Activated B cell treated with CpG ODN at 0.5 μM for 24 hours (primary cell): ENCODE measurements around the gene TMA7B. TPM values are rescaled to one million over a fixed set of nuclear protein-coding genes. Genes with fewer than 3 reads are reported as not detected.

Experiments used
- ATAC-seq: fragments of 200-7000 bp; cut with Tn5 transposase; one replicate; pipeline ENCODE4 v1.10.0; 2021; ENCODE audit warnings: low read depth, mild to moderate bottlenecking, moderate library complexity
- CTCF ChIA-PET: fragments of 350-600 bp; sonication (Branson Sonifier 250); formaldehyde crosslinking; loops from one replicate; lab custom pipeline; 2021; ENCODE audit warnings: antibody characterized with exemption; lab: Charles Lee
- POLR2A ChIA-PET: fragments of 350-600 bp; sonication (Branson Sonifier 250); formaldehyde crosslinking; loops from one replicate; lab custom pipeline; 2021; ENCODE audit warnings: antibody characterized with exemption; lab: Charles Lee
- DNase-seq: peaks from one replicate; pipeline ENCODE4 v3.0.0; 2022
- H3K27ac Mint-ChIP-seq: one replicate; pipeline ENCODE4 v1.8.0; 2020; ENCODE audit warnings: mixed read lengths
- H3K27me3 Mint-ChIP-seq: one replicate; pipeline ENCODE4 v1.8.0; 2021; ENCODE audit warnings: mixed read lengths
- H3K36me3 Mint-ChIP-seq: one replicate; pipeline ENCODE4 v1.8.0; 2021; ENCODE audit warnings: low read depth, mixed read lengths
- H3K4me1 Mint-ChIP-seq: one replicate; pipeline ENCODE4 v1.8.0; 2021; ENCODE audit warnings: mixed read lengths
- H3K4me3 Mint-ChIP-seq: one replicate; pipeline ENCODE4 v1.8.0; 2020; ENCODE audit warnings: mild to moderate bottlenecking, mixed read lengths
- H3K9me3 Mint-ChIP-seq: one replicate; pipeline ENCODE4 v1.8.0; 2020; ENCODE audit warnings: mixed read lengths
- CTCF ChIP-seq: fragments of 200-600 bp; IDR thresholded peaks from one replicate; pipeline ENCODE4 v1.8.0; 2022; ENCODE audit warnings: antibody characterized with exemption, mild to moderate bottlenecking
- intact Hi-C: fragments of 100-400 bp; cut with micrococcal nuclease; formaldehyde crosslinking; loops from one replicate; pipeline ENCODE4 v1.15.1; 2024
- total RNA-seq: library from RNA; stranded (reverse); gene quantifications from 2 replicates; pipeline ENCODE4 v1.2.3, GENCODE V29; 2022

The TMA7B gene
- total RNA-seq, 1 donor from 2014 or later: 0.58 TPM

GRCh38 chr22:39936523-39937145 lies 23.6 kb upstream of the TMA7B start:
- no peak for DNase-seq
- H3K4me1 Mint-ChIP-seq: peaks cover 73% of the 10 kb centered on the region
- H3K27me3 Mint-ChIP-seq: no peaks in the 10 kb centered on the region
- POLR2A ChIA-PET: interaction anchor here (1.4 kb wide), 1 partner anchor 10 kb away, joined by 4 read pairs; no protein-coding TSS in a partner anchor
- peak overlapping the region; percentile 57 for H3K4me3 Mint-ChIP-seq
- H3K9me3 Mint-ChIP-seq: no peaks in the 10 kb centered on the region
- no peaks in the 10 kb centered on the region for H3K36me3 Mint-ChIP-seq
- intact Hi-C loops: loop anchor here (5.0 kb wide), 1 partner anchor 34 kb away; the partner anchor contains the start of gene GRAP2
- peak overlapping the region; percentile 75 for H3K27ac Mint-ChIP-seq
- CTCF ChIA-PET: interaction anchor here (1.0 kb wide), 1 partner anchor 88 kb away, joined by 5 read pairs; no protein-coding TSS in a partner anchor
- no peak for TF ChIP-seq CTCF
- peak; percentile 38 for ATAC-seq

- ChIA-PET POLR2A (interaction anchor here (0.7 kb wide), 1 partner anchor 9 kb away, joined by 3 read pairs; no protein-coding TSS in a partner anchor), CTCF (no interaction called here)
- DNase-seq (no peak), ATAC-seq (no peak)
- Mint-ChIP-seq H3K27ac (no peak overlapping the region), H3K4me1 (peaks cover 74% of the 10 kb centered on the region), H3K4me3 (no peak overlapping the region), H3K36me3 (no peaks in the 10 kb centered on the region), H3K9me3 (no peaks in the 10 kb centered on the region), H3K27me3 (no peaks in the 10 kb centered on the region)
- no peak for TF ChIP-seq CTCF
- intact Hi-C loops: loop anchor here (5.0 kb wide), 1 partner anchor 36 kb away; the partner anchor contains the start of gene GRAP2
Observed at GRCh38 chr22:39937906-39938305, 22.3 kb upstream of the TMA7B start.

GRCh38 chr22:39938509-39939111 lies 21.6 kb upstream of the TMA7B start:
- ATAC-seq (no peak), DNase-seq (no peak)
- no peaks in the 10 kb centered on the region for H3K9me3 Mint-ChIP-seq
- CTCF ChIA-PET: no interaction called here
- intact Hi-C loops: loop anchor here (5.0 kb wide), 1 partner anchor 36 kb away; the partner anchor contains the start of gene GRAP2
- no peak overlapping the region for H3K4me3 Mint-ChIP-seq
- no peaks in the 10 kb centered on the region for H3K27me3 Mint-ChIP-seq
- POLR2A ChIA-PET: interaction anchor here (0.7 kb wide), 1 partner anchor 8 kb away, joined by 3 read pairs; no protein-coding TSS in a partner anchor
- H3K4me1 Mint-ChIP-seq: peaks cover 73% of the 10 kb centered on the region
- H3K27ac Mint-ChIP-seq: no peak overlapping the region
- TF ChIP-seq CTCF: no peak
- no peaks in the 10 kb centered on the region for H3K36me3 Mint-ChIP-seq

GRCh38 chr22:39939830-39940229 lies 20.4 kb upstream of the TMA7B start:
- ATAC-seq (no peak), DNase-seq (no peak)
- POLR2A ChIA-PET: no interaction called here
- H3K27me3 Mint-ChIP-seq: no peaks in the 10 kb centered on the region
- no peaks in the 10 kb centered on the region for H3K9me3 Mint-ChIP-seq
- TF ChIP-seq CTCF: no peak
- no peaks in the 10 kb centered on the region for H3K36me3 Mint-ChIP-seq
- H3K4me1 Mint-ChIP-seq: peaks cover 73% of the 10 kb centered on the region
- H3K27ac Mint-ChIP-seq: no peak overlapping the region
- no peak overlapping the region for H3K4me3 Mint-ChIP-seq
- CTCF ChIA-PET: no interaction called here
- intact Hi-C loops: loop anchor here (1.0 to 5.0 kb wide), 4 partner anchors 38 to 405 kb away; partner anchors contain the start of gene GRAP2

GRCh38 chr22:39940757-39941305 lies 19.4 kb upstream of the TMA7B start:
- Mint-ChIP-seq H3K4me3 (no peak overlapping the region), H3K36me3 (no peaks in the 10 kb centered on the region), H3K27ac (no peak overlapping the region), H3K27me3 (no peaks in the 10 kb centered on the region), H3K4me1 (peaks cover 73% of the 10 kb centered on the region), H3K9me3 (no peaks in the 10 kb centered on the region)
- ChIA-PET CTCF (interaction anchor here (0.9 to 2.9 kb wide), 2 partner anchors 42 to 84 kb away, joined by 3 to 16 read pairs; no protein-coding TSS in a partner anchor), POLR2A (no interaction called here)
- intact Hi-C loops: loop anchor here (1.0 to 2.0 kb wide), 3 partner anchors 84 to 406 kb away; no protein-coding TSS in a partner anchor
- no peak for DNase-seq
- TF ChIP-seq CTCF: no peak
- ATAC-seq: peak; percentile 63
